ENCODE results near the gene TMEM270. TPM values are rescaled to one million over a fixed set of nuclear protein-coding genes. Genes with fewer than 3 reads are reported as not detected.

Gene TMEM270
- polyA plus RNA-seq, 1 experiment = not detected

DNA sequence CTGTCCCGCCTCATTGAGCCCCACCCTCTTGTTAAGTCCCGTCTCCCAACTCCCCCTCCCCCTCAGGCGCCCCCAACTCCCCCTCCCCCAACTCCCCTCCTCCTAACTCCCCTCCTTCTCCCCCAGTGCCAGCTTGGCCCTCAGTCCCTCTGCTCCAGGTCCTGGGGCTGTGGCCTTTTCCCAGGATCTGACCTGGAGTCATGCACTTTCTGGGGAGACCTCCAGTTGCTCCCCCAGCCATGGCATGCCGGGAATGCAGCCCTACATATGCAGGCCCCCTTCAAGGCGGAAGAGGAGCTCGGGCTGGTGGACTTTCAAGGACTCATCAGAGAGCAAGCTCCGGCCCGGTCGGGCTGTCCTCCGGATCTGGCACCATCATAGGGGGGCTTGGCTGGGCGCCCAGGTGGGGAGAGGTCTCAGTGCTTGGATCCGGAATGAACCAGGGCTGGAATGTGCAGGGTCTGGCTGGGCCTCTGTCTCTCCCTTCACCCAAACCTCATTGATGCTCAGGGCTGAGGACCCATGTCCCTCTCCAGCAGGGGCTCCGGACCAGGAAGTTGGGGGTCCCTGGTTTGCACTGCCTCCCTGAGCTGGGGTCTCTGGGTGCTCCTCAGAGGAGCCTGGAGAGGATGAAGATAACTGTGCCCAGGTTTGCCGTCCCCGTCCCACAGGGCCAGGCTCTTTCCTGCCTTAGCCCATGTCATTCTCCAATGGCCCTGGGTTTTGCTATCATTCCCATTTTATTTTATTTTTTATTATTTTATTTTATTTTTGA, 41.1 kb downstream of the TMEM270 start:
- Histone ChIP-seq H3K27me3 (ENCODE audit: control insufficient read depth, insufficient read depth, low read length) (no peaks in the 10 kb centered on the region), H3K4me3 (ENCODE audit: low read depth, low read length) (no peak overlapping the region), H3K36me3 (ENCODE audit: control insufficient read depth, insufficient read depth, low read length) (no peaks in the 10 kb centered on the region)
- no peak for DNase-seq (ENCODE audit: low read depth)
- ChIA-PET CTCF (interaction anchor here (1.4 kb wide), 1 partner anchor 125 kb away, joined by 3 read pairs; no protein-coding TSS in a partner anchor), POLR2A (no interaction called here)
- TF ChIP-seq, protein P1, sequence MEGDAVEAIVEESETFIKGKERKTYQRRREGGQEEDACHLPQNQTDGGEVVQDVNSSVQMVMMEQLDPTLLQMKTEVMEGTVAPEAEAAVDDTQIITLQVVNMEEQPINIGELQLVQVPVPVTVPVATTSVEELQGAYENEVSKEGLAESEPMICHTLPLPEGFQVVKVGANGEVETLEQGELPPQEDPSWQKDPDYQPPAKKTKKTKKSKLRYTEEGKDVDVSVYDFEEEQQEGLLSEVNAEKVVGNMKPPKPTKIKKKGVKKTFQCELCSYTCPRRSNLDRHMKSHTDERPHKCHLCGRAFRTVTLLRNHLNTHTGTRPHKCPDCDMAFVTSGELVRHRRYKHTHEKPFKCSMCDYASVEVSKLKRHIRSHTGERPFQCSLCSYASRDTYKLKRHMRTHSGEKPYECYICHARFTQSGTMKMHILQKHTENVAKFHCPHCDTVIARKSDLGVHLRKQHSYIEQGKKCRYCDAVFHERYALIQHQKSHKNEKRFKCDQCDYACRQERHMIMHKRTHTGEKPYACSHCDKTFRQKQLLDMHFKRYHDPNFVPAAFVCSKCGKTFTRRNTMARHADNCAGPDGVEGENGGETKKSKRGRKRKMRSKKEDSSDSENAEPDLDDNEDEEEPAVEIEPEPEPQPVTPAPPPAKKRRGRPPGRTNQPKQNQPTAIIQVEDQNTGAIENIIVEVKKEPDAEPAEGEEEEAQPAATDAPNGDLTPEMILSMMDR (IDR thresholded peaks at IDR 0.05; ENCODE audit: insufficient read depth, low read depth, low read length) = no peak

DNA sequence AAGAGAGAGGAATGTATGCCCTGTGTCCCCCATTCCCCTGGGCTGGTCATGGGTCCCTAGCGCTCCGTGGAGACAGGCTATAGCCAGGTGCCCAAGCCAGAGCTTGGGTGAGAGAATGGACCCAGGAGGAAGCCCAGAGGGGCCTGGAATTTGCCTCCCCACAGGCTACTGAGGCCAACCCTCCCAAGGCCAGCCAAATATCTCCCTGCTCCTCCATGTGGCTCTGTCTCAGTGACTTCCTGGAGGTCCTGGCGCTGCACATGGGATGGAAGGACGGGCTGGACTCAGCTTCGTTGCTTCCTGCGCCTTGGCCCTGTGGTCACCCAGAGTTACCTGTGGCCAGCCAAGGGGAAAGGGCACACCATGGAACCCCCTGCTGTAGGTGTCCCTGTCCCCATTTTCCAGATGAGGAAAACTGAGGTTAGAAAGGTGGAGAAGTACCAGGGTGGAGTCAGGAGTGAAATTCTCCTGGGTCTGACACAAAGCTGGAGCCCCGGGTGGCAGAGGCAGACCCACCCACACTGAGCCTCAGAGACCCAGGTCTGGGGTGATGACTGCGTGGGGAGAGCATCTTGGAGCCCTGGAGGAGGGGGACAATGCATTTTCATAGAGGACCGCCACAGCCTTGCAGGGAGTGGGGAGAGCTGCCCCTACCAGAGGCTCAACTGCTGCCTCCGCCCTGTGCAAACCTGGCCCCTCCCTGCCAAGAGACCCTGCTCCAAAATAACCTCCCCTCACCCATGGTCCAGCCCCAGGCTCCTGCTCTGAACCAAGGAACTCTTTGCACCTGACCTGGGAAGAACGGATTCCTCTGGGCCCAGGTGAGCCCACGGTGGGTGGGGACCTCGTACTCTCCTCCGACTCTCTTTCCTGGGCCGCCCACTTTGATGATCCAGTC, 42.6 kb downstream of the TMEM270 start:
- TF ChIP-seq, protein P1 (IDR thresholded peaks at IDR 0.05; ENCODE audit: insufficient read depth, low read depth, low read length) = no peak
- POLR2A ChIA-PET = no interaction called here
- H3K36me3 ChIP-seq (ENCODE audit: control insufficient read depth, insufficient read depth, low read length) = no peaks in the 10 kb centered on the region
- H3K27me3 ChIP-seq (ENCODE audit: control insufficient read depth, insufficient read depth, low read length) = no peaks in the 10 kb centered on the region
- no peak overlapping the region for H3K4me3 ChIP-seq (ENCODE audit: low read depth, low read length)
- CTCF ChIA-PET = interaction anchor here (0.5 to 1.4 kb wide), 3 partner anchors 25 to 166 kb away, joined by 3 to 4 read pairs (median 3); no protein-coding TSS in a partner anchor
- DNase-seq (ENCODE audit: low read depth) = no peak

GRCh38 chr7:73904219-73905137, 43.5 kb downstream of the TMEM270 start:
- H3K4me3 ChIP-seq (ENCODE audit: low read depth, low read length) = no peak overlapping the region
- CTCF ChIA-PET = interaction anchor here (0.5 to 0.9 kb wide), 2 partner anchors 24 to 165 kb away, joined by 3 to 4 read pairs; no protein-coding TSS in a partner anchor
- H3K36me3 ChIP-seq (ENCODE audit: control insufficient read depth, insufficient read depth, low read length) = no peaks in the 10 kb centered on the region
- no peaks in the 10 kb centered on the region for H3K27me3 ChIP-seq (ENCODE audit: control insufficient read depth, insufficient read depth, low read length)
- POLR2A ChIA-PET = no interaction called here
- TF ChIP-seq, protein P1 (IDR thresholded peaks at IDR 0.05; ENCODE audit: insufficient read depth, low read depth, low read length) = no peak
- no peak for DNase-seq (ENCODE audit: low read depth)

- H3K4me3 ChIP-seq (ENCODE audit: low read depth, low read length) = no peak overlapping the region
- no peaks in the 10 kb centered on the region for H3K36me3 ChIP-seq (ENCODE audit: control insufficient read depth, insufficient read depth, low read length)
- no peak for DNase-seq (ENCODE audit: low read depth)
- CTCF ChIA-PET = interaction anchor here (0.6 kb wide), 1 partner anchor 58 kb away, joined by 3 read pairs; no protein-coding TSS in a partner anchor
- POLR2A ChIA-PET = no interaction called here
- TF ChIP-seq, protein P1 (IDR thresholded peaks at IDR 0.05; ENCODE audit: insufficient read depth, low read depth, low read length) = no peak
- no peaks in the 10 kb centered on the region for H3K27me3 ChIP-seq (ENCODE audit: control insufficient read depth, insufficient read depth, low read length)
These were observed 44.4 kb downstream of the TMEM270 start for GRCh38 chr7:73905360-73905759.

Data from BJ (cell line).